Erythroblast (primary cell): Measurements from ENCODE around the gene SPIN3.

Source experiments
- GATA1 ChIP-seq: IDR thresholded peaks from 2 replicates; pipeline ENCODE4 v1.6.1; 2011; ENCODE audit warnings: low read depth, mild to moderate bottlenecking, control low read depth, low read length, moderate library complexity
- POLR2A ChIP-seq: IDR thresholded peaks from 2 replicates; pipeline ENCODE4 v1.6.1; 2011; ENCODE audit warnings: mild to moderate bottlenecking, low read length

- TF ChIP-seq POLR2A: no peak
- TF ChIP-seq GATA1: no peak
Measured at GRCh38 chrX:56975611-56976010, 19.7 kb downstream of the SPIN3 start.
